Fibroblast of peridontal ligament (primary cell): Measurements from ENCODE around the gene CLEC18B.
"Not testable (repeated sequence)": the region's sequence is repeated elsewhere in the genome, so short reads cannot be mapped to it uniquely, and the experiment has no call there.

ENCODE experiments used
- DNase-seq: peaks from one replicate; pipeline ENCODE4 v3.0.0-alpha.2; 2010; ENCODE audit errors: extremely low read depth

CLEC18B gene

DNA sequence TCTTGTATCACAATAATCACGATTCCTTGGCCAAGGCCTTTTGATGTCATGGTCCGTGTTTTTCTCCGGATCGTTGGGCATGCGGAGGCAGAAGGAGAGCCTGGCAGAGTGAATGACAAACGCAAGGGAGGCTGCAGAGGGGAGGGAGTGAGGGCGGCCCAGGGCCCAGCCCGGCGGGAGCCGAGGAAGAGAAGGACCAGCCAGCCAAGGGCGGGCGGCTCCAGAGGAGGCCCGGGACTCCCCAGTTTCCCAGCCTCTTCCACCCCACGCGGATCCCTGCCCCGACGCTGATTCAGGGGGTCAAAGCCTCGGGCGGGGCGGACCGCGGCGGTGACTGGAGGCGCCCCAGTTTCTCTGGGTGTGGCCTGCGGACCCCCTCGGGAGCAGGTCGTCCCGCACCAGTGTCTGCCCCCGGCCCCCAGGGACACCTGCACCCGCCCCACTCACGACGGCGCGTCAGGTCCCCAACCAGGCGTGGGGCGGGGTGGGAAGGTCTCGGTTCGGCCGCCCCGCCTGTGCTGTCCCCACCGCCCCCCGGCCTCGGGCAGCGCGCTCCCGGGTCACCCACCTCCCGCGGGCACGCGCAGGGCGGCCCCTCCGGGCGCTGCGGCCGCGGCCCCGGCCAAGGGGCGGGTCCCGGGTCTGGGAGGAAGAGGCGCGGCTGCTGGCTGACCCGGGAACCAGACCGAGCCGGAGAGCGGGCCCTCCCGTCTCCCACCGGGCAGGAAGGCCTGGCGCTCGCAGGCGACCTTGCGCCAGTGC is 14.5 kb downstream of the CLEC18B start:
- DNase-seq, result not testable (repeated sequence)

- not testable (repeated sequence) for DNase-seq
Measured at GRCh38 chr16:74404148-74404933, 16.9 kb downstream of the CLEC18B start.

DNA sequence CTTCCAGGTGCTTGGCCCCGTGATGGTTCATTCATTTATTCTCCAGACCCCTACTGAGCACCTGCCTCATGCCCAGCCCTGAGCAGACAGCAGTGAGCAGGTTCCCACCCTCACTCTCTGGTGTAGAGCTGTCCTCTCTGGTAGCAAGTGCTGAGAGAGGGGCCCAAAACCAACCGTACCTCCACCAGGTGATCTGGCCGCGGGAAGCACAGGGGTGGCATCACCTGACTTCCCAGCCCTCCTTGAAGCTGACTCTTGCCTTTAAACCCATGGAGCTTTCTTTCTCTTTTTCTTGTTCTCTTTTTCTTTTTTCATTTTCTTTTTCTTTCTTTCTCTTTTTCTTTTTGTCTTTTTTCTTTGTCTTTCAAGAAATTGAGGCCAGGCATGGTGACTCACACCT is 21.0 kb downstream of the CLEC18B start:
- not testable (repeated sequence) for DNase-seq

- DNase-seq, result not testable (repeated sequence)
Measured at GRCh38 chr16:74398212-74398895, 22.9 kb downstream of the CLEC18B start.

GRCh38 chr16:74396521-74397017 is 24.7 kb downstream of the CLEC18B start:
- not testable (repeated sequence) for DNase-seq

- not testable (repeated sequence) for DNase-seq
Measured at GRCh38 chr16:74394604-74395003, 26.7 kb downstream of the CLEC18B start.

DNA sequence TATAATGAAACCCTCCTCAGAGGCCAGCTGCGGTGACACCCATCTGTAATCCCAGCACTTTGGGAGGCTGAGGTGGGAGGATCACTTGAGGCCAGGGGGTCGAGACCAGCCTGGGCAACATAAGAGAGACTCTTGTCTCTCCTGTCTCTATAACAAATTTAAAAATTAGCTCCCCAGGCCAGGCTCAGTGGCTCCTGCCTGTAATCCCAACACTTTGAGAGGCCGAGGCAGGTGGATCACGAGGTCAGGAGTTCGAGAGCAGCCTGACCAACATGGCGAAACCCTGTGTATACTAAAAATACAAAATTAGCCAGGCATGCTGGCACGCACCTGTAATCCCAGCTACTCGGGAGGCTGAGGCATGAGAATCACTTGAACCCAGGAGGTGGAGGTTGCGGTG is 27.1 kb downstream of the CLEC18B start:
- not testable (repeated sequence) for DNase-seq

GRCh38 chr16:74391454-74392050 is 29.7 kb downstream of the CLEC18B start:
- not testable (repeated sequence) for DNase-seq

- not testable (repeated sequence) for DNase-seq
Measured at GRCh38 chr16:74382339-74383034, 38.8 kb downstream of the CLEC18B start.

DNA sequence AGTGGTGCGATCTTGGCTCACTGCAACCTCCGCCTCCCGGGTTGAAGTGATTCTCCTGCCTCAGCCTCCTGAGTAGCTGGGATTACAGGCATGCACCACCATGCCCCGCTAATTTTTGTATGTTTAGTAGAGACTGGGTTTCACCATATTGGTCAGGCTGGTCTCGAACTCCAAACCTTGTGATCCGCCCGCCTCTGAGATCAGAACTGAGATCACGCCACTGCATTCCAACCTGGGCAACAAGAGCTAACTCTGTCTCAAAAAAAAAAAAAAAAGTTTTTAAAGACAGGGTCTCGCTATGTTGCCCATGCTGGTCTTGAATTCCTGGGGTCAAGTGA is 47.5 kb downstream of the CLEC18B start:
- not testable (repeated sequence) for DNase-seq

- DNase-seq, result no peak
Measured at GRCh38 chr16:74372953-74373846, 48.1 kb downstream of the CLEC18B start.

- DNase-seq, result no peak
Measured at GRCh38 chr16:74372369-74372768, 48.9 kb downstream of the CLEC18B start.

DNA sequence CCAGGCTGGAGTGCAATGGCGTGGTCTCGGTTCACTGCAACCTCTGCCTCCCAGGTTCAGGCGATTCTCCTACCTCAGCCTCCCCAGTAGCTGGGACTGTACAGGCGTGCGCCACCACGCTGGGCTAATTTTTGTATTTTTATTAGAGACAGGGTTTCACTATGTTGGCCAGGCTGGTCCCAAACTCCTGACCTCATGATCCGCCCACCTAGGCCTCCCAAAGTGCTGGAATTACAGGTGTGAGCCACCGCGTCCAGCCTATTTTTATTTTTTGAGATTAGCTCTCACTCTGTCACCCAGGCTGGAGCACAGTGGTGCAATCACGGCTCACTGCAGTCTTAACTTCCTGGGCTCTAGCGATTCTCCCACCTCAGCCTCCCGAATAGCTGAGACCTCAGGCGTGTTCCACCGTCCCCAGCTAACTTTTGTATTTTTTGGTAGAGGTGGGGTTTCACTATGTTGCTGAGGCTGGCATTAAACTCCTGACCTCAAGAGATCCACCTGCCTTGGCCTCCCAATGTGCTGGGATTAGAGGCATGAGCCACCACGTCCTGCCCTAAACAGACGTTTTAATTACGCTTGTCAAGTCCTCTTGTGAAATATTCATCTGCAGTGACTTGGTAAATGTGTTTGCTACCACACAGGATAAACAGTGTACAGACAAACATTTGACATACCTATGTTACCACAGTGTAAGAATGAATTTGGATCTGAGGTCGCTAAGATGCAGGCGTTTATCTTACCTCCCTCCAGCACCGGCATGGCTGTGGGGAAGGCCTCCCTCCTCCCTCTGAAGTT is 50.7 kb downstream of the CLEC18B start:
- DNase-seq, result not testable (repeated sequence)

DNA sequence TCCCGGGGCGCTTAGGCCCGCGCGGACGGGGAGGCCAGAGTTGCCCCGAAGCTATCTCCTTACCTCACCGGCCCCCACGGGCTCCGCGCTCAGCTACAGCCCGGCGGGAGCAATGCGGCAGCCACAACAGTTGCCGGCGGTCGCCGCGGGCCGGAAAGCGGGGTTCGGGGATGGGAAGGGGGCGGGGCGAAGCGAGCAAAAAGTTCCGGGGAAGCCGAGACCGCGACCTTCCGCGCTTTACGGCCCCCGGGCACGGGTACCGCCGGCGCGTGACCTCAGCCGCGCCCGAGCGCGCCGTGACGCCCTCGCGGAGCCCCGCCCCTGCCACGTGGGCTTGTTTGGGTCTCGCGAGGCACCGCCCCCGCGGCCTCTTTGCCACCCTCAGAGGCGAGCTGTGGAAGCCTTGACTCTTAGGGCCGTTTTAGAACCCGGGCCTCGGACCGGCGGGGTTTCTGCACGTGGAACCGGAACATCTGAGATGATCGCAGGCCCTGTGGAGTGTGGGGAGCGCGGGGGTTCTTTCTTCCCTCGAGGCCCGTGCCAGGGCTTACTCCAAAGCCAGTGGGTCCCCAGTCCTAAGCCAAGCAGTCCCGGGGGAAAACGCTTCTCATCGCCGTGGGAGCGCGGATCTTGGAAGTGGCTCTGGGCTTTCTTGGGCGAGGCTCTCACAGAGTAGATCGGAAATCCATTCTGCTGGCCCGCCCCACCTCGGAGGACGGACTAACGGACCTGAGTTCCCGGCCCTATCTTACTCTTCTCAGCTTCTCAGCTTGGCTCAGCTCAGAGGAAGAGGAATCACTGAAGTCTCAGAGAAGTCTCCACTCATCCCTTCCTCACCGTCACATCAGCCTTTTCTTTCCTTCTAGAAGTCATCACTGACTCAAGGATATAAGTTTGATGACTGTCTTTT is 53.0 kb downstream of the CLEC18B start:
- DNase-seq, result peak; percentile 86

DNA sequence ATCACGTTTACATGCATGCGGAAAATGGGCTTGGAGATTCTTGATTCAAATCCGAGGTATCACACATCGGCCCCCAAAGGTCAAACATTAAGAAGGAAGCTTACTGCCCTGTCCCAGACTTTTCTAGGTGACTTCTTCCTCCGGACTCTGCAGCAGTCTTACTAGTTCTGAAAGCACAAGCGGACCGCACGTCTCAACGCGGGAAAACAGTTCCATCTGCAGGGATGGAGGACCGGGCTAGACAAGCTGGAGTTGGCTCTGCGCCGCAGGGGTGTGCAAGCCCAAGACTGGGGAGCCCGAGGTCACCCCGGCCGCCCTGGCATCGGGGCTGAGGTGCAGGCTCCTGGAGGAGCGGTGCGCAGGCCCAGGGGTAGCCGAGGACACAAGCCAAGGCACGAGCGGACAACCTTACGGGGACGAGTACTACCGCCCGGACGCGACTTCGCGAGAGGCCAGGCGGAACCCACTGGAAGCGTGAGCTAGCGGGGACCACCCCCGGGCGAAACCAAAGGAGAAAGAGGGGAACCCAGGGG is 53.7 kb downstream of the CLEC18B start:
- DNase-seq, result peak; percentile 16

DNA sequence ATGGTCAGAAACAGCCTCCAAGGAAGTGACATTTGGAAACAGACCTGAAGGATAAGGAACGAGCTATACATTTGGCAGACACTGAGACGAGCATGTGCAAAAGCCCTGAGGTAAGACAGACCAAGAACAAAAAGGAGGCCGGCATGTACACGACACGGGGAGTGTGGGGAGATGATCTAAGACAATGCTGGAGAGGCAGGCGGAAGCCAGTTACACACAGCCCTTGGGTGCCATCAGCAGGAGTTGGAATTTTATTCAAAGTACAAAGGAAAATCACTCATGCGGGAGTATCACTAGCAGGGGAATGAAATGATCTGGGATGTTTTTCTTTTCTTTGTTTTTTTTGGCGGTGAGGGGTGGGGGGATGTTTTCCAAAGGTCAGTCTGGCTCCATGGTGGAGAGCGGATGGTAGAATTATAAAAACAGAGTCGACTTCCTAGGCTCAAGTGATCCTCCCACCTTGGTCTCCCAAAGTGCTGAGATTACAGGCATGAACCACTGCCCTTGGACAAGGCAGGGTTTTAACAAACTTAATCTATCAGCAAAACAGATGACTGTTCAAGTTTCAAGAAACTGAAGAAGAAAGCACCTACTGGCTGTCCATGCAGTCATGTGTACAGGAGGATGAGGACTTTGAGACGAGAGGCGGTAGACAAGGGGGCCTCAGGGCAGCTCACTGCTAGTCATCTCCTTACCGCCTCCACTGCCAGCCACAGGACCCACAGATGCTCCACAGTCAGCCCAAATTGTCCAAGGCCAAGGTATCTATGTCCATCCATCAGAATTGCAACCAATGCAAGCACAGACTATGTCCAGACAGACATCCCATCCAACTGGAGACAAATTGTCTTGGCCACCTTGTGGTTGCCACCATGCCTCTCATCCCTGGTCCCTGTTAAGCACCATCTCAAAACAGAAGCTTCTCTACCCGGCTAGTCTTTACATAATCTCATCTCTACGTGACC is 59.4 kb downstream of the CLEC18B start:
- DNase-seq, result not testable (repeated sequence)
